GM12878 (cell line): ENCODE data around the gene PSAPL1. TPM values are rescaled to one million over a fixed set of nuclear protein-coding genes. Genes with fewer than 3 reads are reported as not detected.

Source experiments
- ATAC-seq: fragments of 200-7000 bp; cut with Tn5 transposase; 3 replicates; pipeline ENCODE4 v1.9.1; 2020; ENCODE audit warnings: mild to moderate bottlenecking, moderate library complexity
- BruUV-seq: library from RNA; stranded (reverse); fragments of 400-500 nt; replicated peaks from 2 replicates; lab custom pipeline; 2021; lab: Mats Ljungman, UMichigan
- CTCF ChIA-PET: fragments of 300-600 bp; sonication (Branson Sonifier 250); formaldehyde crosslinking; extraction: SDS; loops from one replicate; lab custom pipeline; 2021; ENCODE audit warnings: inconsistent platforms; lab: Yijun Ruan, JAX
- POLR2A ChIA-PET: fragments of 350-600 bp; formaldehyde crosslinking; extraction: SDS; loops from one replicate; lab custom pipeline; 2021; ENCODE audit warnings: inconsistent platforms; lab: Charles Lee
- RAD21 ChIA-PET: fragments of 300-600 bp; sonication (Branson Sonifier 250); formaldehyde crosslinking; loops from one replicate; lab custom pipeline; 2023; ENCODE audit warnings: antibody characterized with exemption; ENCODE audit not compliant: unreplicated experiment; lab: Charles Lee
- SMC1A ChIA-PET: fragments of 300-600 bp; sonication (Branson Sonifier 250); formaldehyde crosslinking; loops from one replicate; lab custom pipeline; 2023; ENCODE audit not compliant: unreplicated experiment, uncharacterized antibody; lab: Charles Lee
- DNase-seq: peaks from one replicate; pipeline ENCODE4 v3.0.0-alpha.2; 2011; ENCODE audit warnings: low read depth, low spot score
- FAIRE-seq: peaks from 3 replicates; lab custom pipeline; 2011; peaks lifted over from hg19 to GRCh38; lab: Jason Lieb, UNC
- H2AFZ ChIP-seq: 2 replicates; pipeline ENCODE4 v1.6.0; 2011; ENCODE audit warnings: low read depth, low read length, control low read depth; ENCODE audit not compliant: control insufficient read depth
- H3K27ac ChIP-seq: 2 replicates; pipeline ENCODE4 v1.5.1; 2011; ENCODE audit warnings: control low read depth; ENCODE audit not compliant: control insufficient read depth, insufficient read depth
- H3K27me3 ChIP-seq, 2 experiments: replicated peaks in 1 of 2; 2 replicates each; pipeline versions ENCODE4 v1.6.0 to v1.6.1; 2011; ENCODE audit warnings: low read length in 1 of 2; ENCODE audit not compliant: control insufficient read depth in 2 of 2, insufficient read depth in 2 of 2
- H3K36me3 ChIP-seq, 2 experiments: 2 replicates each; pipeline ENCODE4 v1.5.1; 2011; ENCODE audit warnings: low read length in 1 of 2; ENCODE audit not compliant: control insufficient read depth in 2 of 2, insufficient read depth in 2 of 2
- H3K4me1 ChIP-seq: 2 replicates; pipeline ENCODE4 v1.6.1; 2011; ENCODE audit warnings: mild to moderate bottlenecking, low read length, moderate library complexity, mixed read lengths; ENCODE audit not compliant: control insufficient read depth, insufficient read depth
- H3K4me2 ChIP-seq: 2 replicates; pipeline ENCODE4 v1.6.0; 2011; ENCODE audit warnings: control low read depth; ENCODE audit not compliant: control insufficient read depth, insufficient read depth
- H3K4me3 ChIP-seq: fragments of 200-600 bp; sonication (generic); 2 replicates; pipeline ENCODE4 v1.5.1; 2016
- H3K79me2 ChIP-seq: 2 replicates; pipeline ENCODE4 v1.6.0; 2011; ENCODE audit warnings: low read length; ENCODE audit not compliant: control insufficient read depth, insufficient read depth
- H3K9ac ChIP-seq: 2 replicates; pipeline ENCODE4 v1.8.0; 2011; ENCODE audit warnings: low read length, control low read depth, mixed read lengths; ENCODE audit not compliant: control insufficient read depth, insufficient read depth
- H3K9me3 ChIP-seq: replicated peaks from 3 replicates; pipeline ENCODE4 v1.5.1; 2011; ENCODE audit warnings: mild to moderate bottlenecking, low read length; ENCODE audit not compliant: control insufficient read depth, insufficient read depth
- H4K20me1 ChIP-seq: 2 replicates; pipeline ENCODE4 v1.6.0; 2011; ENCODE audit not compliant: control insufficient read depth, insufficient read depth
- FOS ChIP-seq: IDR thresholded peaks from 3 replicates; pipeline ENCODE4 v1.6.1; 2011; ENCODE audit warnings: borderline replicate concordance; ENCODE audit not compliant: insufficient read length; ENCODE audit errors: extremely low read depth
- NFYA ChIP-seq: IDR thresholded peaks from 2 replicates; pipeline ENCODE4 v1.6.1; 2011; ENCODE audit warnings: low read depth, mild to moderate bottlenecking, low read length, improper control_type of control experiment, borderline replicate concordance
- SUZ12 ChIP-seq: fragments of 200-600 bp; sonication (generic); IDR thresholded peaks from one replicate; pipeline ENCODE4 v1.6.1; 2018; ENCODE audit warnings: antibody characterized with exemption, mild to moderate bottlenecking; ENCODE audit not compliant: unreplicated experiment
- ZNF24 ChIP-seq: fragments of 450-650 bp; IDR thresholded peaks from 2 replicates; pipeline ENCODE4 v1.6.1; 2017; ENCODE audit warnings: antibody characterized with exemption, mild to moderate bottlenecking
- WGBS: methylation state at CpG from one replicate; pipeline ENCODE4 v1.1.6; 2016; ENCODE audit warnings: low lambda C conversion rate; ENCODE audit not compliant: insufficient replicate concordance, insufficient coverage; ENCODE audit errors: missing lambda C conversion rate; 5-methylcytosine and 5-hydroxymethylcytosine counted together
- in situ Hi-C: fragments of 300-500 bp; cut with MboI; formaldehyde crosslinking; loops from 9 replicates; pipeline ENCODE4 v1.14.3; 2018; ENCODE audit warnings: mixed read lengths
- intact Hi-C: fragments of 100-400 bp; cut with micrococcal nuclease; formaldehyde crosslinking; loops from one replicate; pipeline ENCODE4 v1.14.2; 2022; ENCODE audit not compliant: unreplicated experiment
- polyA plus RNA-seq, 11 experiments: library from polyadenylated mRNA; depleted of rRNA in 4 of 11; unstranded in 6 of 11; stranded (reverse) in 5 of 11; fragments of >200 nt; fragmentation: Nextera tagmentation in 4 of 11; fragmentation: Illumina TruSeq in 1 of 11; extraction: Ambion mirVana in 4 of 11; extraction: Trizol in 1 of 11; gene quantifications; 1 replicate in 1 of 11; 2 replicates in 10 of 11; pipeline versions ENCODE4 v1.2.1 to v1.2.3, GENCODE V29; 2011 to 2016; ENCODE audit warnings: inconsistent platforms in 2 of 11, missing spikeins in 2 of 11, low read depth in 1 of 11
- total RNA-seq, 4 experiments: library from RNA; depleted of rRNA in 3 of 4; stranded (reverse); fragments of >200 nt in 3 of 4; fragmentation: Illumina TruSeq in 1 of 4; extraction: Trizol in 1 of 4; gene quantifications; 2 replicates each; pipeline versions ENCODE4 v1.2.1 to v1.2.3, GENCODE V29; 2013 to 2021
- TF ChIP-seq, protein P1 (sequence below): fragments of 150-350 bp; IDR thresholded peaks from 2 replicates; pipeline ENCODE4 v1.6.1; 2016; ENCODE audit warnings: low read depth, low read length
- TF ChIP-seq, protein P2 (sequence below): fragments of 450-650 bp; IDR thresholded peaks from 2 replicates; pipeline ENCODE4 v1.6.1; 2016; ENCODE audit warnings: mild to moderate bottlenecking, moderate library complexity, borderline replicate concordance
- TF ChIP-seq, protein P3 (sequence below): IDR thresholded peaks from 2 replicates; pipeline ENCODE4 v1.6.1; 2012; ENCODE audit warnings: mild to moderate bottlenecking, low read depth, low read length
- TF ChIP-seq, protein P4 (sequence below): IDR thresholded peaks from 2 replicates; pipeline ENCODE4 v1.6.1; 2011; ENCODE audit warnings: borderline replicate concordance, low read depth, mild to moderate bottlenecking, moderate library complexity, low read length; ENCODE audit not compliant: insufficient read depth, poor library complexity, severe bottlenecking

PSAPL1 gene
- total and polyA plus RNA-seq, 10 of the 15 experiments (the other 5 are each of a cell fraction or from before 2014, with no cell fraction given) = not detected

DNA sequence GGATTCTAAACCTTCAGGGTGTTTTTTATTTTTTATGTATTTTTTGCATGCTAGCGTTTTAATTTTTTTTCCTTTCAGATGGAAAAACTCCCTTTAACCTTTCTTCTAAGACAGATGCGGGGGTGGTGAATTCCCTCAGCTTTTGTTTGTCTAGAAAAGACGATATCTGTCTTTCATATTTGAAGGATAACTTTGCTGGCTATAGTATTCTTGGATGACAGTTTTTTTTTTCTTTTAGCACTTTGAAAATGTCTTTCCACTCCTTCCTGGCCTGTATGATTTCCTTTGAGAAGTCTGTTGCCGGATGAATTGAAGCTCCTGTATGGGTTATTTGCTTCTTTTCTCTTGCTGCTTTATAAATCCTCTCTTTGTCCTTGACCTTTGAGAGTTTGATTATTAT is 26.6 kb downstream of the PSAPL1 start:
- no peak overlapping the region for H3K27ac ChIP-seq
- no peaks in the 10 kb centered on the region for H3K79me2 ChIP-seq
- WGBS = 33% methylated on average over 4 of the region's 4 CpGs
- no peak overlapping the region for H2AFZ ChIP-seq
- no peaks in the 10 kb centered on the region; a peak in 1 of 4 replicates for H3K27me3 ChIP-seq
- H3K36me3 ChIP-seq = no peaks in the 10 kb centered on the region
- in situ Hi-C loops (no loop called here), intact Hi-C loops (no loop called here)
- no TSS peak for BruUV-seq
- ATAC-seq (no peak), DNase-seq (no peak), FAIRE-seq (no peak)
- no peaks in the 10 kb centered on the region for H3K4me1 ChIP-seq
- no peak overlapping the region for H3K4me2 ChIP-seq
- SMC1A ChIA-PET = no interaction called here
- no peaks in the 10 kb centered on the region; the same call in 2 of the 3 replicates for H3K9me3 ChIP-seq
- no peak overlapping the region for H3K4me3 ChIP-seq
- POLR2A ChIA-PET = no interaction called here
- CTCF ChIA-PET = no interaction called here
- RAD21 ChIA-PET = no interaction called here
- H4K20me1 ChIP-seq = no peaks in the 10 kb centered on the region
- no peak for TF ChIP-seq NFYA
- no peak for TF ChIP-seq ZNF24
- TF ChIP-seq, protein P1, sequence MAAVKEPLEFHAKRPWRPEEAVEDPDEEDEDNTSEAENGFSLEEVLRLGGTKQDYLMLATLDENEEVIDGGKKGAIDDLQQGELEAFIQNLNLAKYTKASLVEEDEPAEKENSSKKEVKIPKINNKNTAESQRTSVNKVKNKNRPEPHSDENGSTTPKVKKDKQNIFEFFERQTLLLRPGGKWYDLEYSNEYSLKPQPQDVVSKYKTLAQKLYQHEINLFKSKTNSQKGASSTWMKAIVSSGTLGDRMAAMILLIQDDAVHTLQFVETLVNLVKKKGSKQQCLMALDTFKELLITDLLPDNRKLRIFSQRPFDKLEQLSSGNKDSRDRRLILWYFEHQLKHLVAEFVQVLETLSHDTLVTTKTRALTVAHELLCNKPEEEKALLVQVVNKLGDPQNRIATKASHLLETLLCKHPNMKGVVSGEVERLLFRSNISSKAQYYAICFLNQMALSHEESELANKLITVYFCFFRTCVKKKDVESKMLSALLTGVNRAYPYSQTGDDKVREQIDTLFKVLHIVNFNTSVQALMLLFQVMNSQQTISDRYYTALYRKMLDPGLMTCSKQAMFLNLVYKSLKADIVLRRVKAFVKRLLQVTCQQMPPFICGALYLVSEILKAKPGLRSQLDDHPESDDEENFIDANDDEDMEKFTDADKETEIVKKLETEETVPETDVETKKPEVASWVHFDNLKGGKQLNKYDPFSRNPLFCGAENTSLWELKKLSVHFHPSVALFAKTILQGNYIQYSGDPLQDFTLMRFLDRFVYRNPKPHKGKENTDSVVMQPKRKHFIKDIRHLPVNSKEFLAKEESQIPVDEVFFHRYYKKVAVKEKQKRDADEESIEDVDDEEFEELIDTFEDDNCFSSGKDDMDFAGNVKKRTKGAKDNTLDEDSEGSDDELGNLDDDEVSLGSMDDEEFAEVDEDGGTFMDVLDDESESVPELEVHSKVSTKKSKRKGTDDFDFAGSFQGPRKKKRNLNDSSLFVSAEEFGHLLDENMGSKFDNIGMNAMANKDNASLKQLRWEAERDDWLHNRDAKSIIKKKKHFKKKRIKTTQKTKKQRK = no peak
- TF ChIP-seq, protein P2, sequence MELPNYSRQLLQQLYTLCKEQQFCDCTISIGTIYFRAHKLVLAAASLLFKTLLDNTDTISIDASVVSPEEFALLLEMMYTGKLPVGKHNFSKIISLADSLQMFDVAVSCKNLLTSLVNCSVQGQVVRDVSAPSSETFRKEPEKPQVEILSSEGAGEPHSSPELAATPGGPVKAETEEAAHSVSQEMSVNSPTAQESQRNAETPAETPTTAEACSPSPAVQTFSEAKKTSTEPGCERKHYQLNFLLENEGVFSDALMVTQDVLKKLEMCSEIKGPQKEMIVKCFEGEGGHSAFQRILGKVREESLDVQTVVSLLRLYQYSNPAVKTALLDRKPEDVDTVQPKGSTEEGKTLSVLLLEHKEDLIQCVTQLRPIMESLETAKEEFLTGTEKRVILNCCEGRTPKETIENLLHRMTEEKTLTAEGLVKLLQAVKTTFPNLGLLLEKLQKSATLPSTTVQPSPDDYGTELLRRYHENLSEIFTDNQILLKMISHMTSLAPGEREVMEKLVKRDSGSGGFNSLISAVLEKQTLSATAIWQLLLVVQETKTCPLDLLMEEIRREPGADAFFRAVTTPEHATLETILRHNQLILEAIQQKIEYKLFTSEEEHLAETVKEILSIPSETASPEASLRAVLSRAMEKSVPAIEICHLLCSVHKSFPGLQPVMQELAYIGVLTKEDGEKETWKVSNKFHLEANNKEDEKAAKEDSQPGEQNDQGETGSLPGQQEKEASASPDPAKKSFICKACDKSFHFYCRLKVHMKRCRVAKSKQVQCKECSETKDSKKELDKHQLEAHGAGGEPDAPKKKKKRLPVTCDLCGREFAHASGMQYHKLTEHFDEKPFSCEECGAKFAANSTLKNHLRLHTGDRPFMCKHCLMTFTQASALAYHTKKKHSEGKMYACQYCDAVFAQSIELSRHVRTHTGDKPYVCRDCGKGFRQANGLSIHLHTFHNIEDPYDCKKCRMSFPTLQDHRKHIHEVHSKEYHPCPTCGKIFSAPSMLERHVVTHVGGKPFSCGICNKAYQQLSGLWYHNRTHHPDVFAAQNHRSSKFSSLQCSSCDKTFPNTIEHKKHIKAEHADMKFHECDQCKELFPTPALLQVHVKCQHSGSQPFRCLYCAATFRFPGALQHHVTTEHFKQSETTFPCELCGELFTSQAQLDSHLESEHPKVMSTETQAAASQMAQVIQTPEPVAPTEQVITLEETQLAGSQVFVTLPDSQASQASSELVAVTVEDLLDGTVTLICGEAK = no peak
- TF ChIP-seq SUZ12 = no peak
- no peak for TF ChIP-seq FOS
- TF ChIP-seq, protein P3, sequence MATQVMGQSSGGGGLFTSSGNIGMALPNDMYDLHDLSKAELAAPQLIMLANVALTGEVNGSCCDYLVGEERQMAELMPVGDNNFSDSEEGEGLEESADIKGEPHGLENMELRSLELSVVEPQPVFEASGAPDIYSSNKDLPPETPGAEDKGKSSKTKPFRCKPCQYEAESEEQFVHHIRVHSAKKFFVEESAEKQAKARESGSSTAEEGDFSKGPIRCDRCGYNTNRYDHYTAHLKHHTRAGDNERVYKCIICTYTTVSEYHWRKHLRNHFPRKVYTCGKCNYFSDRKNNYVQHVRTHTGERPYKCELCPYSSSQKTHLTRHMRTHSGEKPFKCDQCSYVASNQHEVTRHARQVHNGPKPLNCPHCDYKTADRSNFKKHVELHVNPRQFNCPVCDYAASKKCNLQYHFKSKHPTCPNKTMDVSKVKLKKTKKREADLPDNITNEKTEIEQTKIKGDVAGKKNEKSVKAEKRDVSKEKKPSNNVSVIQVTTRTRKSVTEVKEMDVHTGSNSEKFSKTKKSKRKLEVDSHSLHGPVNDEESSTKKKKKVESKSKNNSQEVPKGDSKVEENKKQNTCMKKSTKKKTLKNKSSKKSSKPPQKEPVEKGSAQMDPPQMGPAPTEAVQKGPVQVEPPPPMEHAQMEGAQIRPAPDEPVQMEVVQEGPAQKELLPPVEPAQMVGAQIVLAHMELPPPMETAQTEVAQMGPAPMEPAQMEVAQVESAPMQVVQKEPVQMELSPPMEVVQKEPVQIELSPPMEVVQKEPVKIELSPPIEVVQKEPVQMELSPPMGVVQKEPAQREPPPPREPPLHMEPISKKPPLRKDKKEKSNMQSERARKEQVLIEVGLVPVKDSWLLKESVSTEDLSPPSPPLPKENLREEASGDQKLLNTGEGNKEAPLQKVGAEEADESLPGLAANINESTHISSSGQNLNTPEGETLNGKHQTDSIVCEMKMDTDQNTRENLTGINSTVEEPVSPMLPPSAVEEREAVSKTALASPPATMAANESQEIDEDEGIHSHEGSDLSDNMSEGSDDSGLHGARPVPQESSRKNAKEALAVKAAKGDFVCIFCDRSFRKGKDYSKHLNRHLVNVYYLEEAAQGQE = no peak
- TF ChIP-seq, protein P4, sequence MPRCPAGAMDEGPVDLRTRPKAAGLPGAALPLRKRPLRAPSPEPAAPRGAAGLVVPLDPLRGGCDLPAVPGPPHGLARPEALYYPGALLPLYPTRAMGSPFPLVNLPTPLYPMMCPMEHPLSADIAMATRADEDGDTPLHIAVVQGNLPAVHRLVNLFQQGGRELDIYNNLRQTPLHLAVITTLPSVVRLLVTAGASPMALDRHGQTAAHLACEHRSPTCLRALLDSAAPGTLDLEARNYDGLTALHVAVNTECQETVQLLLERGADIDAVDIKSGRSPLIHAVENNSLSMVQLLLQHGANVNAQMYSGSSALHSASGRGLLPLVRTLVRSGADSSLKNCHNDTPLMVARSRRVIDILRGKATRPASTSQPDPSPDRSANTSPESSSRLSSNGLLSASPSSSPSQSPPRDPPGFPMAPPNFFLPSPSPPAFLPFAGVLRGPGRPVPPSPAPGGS = no peak
- H3K9ac ChIP-seq = no peak overlapping the region
